ENCODE measurements around the gene ZNF787.

Gene ZNF787

DNA sequence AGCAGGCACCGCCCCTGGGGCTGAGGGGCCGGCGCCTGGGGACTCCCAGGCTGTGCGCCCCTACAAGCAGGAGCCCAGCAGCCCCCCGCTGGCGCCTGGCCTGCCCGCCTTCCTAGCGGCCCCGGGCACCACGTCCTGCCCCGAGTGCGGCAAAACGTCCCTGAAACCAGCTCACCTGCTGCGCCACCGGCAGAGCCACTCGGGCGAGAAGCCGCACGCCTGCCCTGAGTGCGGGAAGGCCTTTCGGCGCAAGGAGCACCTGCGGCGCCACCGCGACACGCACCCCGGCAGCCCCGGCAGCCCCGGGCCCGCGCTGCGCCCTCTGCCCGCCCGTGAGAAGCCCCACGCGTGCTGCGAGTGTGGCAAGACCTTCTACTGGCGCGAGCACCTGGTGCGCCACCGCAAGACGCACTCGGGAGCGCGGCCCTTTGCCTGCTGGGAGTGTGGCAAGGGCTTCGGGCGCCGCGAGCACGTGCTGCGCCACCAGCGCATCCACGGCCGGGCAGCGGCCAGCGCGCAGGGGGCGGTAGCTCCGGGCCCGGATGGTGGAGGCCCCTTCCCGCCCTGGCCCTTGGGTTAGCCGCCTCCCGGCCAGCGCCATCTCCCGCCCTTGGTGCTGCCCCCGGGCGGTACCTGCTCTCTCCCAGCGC is 38.7 kb upstream of the ZNF787 start:
- H3F3A ChIP-seq (ENCODE audit: insufficient read depth, low read length) = no peaks in the 10 kb centered on the region
- H3K36me3 ChIP-seq (ENCODE audit: insufficient read depth, low read length) = peaks cover 34% of the 10 kb centered on the region
- H2AFZ ChIP-seq (ENCODE audit: low read length) = no peak overlapping the region
- H4K20me1 ChIP-seq (ENCODE audit: insufficient read depth, low read length) = no peaks in the 10 kb centered on the region
- no peaks in the 10 kb centered on the region for H3K9me3 ChIP-seq (ENCODE audit: low read length)
- TF ChIP-seq EZH2 (IDR thresholded peaks at IDR 0.05; ENCODE audit: borderline replicate concordance, low read length) = no peak
- TF ChIP-seq, protein P1, sequence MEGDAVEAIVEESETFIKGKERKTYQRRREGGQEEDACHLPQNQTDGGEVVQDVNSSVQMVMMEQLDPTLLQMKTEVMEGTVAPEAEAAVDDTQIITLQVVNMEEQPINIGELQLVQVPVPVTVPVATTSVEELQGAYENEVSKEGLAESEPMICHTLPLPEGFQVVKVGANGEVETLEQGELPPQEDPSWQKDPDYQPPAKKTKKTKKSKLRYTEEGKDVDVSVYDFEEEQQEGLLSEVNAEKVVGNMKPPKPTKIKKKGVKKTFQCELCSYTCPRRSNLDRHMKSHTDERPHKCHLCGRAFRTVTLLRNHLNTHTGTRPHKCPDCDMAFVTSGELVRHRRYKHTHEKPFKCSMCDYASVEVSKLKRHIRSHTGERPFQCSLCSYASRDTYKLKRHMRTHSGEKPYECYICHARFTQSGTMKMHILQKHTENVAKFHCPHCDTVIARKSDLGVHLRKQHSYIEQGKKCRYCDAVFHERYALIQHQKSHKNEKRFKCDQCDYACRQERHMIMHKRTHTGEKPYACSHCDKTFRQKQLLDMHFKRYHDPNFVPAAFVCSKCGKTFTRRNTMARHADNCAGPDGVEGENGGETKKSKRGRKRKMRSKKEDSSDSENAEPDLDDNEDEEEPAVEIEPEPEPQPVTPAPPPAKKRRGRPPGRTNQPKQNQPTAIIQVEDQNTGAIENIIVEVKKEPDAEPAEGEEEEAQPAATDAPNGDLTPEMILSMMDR (IDR thresholded peaks at IDR 0.05; ENCODE audit: low read length) = no peak
- H3K9me2 ChIP-seq (ENCODE audit: low read depth, low read length) = no peaks in the 10 kb centered on the region
- no peak overlapping the region for H3K9ac ChIP-seq (ENCODE audit: low read length)
- H3K4me1 ChIP-seq (ENCODE audit: insufficient read depth, low read length, severe bottlenecking) = no peaks in the 10 kb centered on the region
- H3K27me3 ChIP-seq (ENCODE audit: insufficient read depth, low read length) = no peaks in the 10 kb centered on the region
- H3K27ac ChIP-seq (ENCODE audit: low read depth, low read length, poor library complexity, severe bottlenecking) = no peak overlapping the region
- H3K4me2 ChIP-seq (ENCODE audit: low read length) = no peak overlapping the region
- H3K79me2 ChIP-seq (ENCODE audit: insufficient read depth, low read length) = no peaks in the 10 kb centered on the region
- H3K4me3 ChIP-seq (ENCODE audit: low read depth, low read length, poor library complexity, severe bottlenecking) = no peak overlapping the region

DNA sequence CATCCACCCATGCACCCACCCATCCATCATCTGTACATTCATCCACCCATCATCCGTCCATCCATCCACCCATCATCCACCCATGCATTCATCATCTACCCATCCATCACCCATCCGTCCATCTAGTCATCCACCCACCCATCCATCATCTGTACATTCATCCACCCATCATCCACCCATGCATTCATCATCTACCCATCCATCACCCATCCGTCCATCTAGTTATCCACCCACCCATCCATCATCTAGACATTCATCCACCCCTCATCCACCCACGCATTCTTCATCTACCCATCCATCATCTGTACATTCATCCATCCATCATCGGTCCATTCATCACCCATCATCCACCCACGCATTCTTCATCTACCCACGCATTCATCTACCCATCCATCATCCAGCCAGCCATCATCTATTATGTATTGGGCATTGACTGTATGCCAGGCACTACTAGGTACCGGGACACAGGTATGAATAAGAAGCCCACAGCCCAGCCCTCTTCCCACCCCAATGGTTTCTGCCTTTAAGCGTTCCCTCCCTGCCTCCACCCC is 38.0 kb upstream of the ZNF787 start:
- H3F3A ChIP-seq (ENCODE audit: insufficient read depth, low read length) = no peaks in the 10 kb centered on the region
- peaks cover 37% of the 10 kb centered on the region for H3K36me3 ChIP-seq (ENCODE audit: insufficient read depth, low read length)
- H3K27ac ChIP-seq (ENCODE audit: low read depth, low read length, poor library complexity, severe bottlenecking) = no peak overlapping the region
- H3K9me2 ChIP-seq (ENCODE audit: low read depth, low read length) = no peaks in the 10 kb centered on the region
- no peak overlapping the region for H2AFZ ChIP-seq (ENCODE audit: low read length)
- H3K9ac ChIP-seq (ENCODE audit: low read length) = no peak overlapping the region
- H3K4me2 ChIP-seq (ENCODE audit: low read length) = no peak overlapping the region
- TF ChIP-seq EZH2 (IDR thresholded peaks at IDR 0.05; ENCODE audit: borderline replicate concordance, low read length) = no peak
- TF ChIP-seq, protein P1 (IDR thresholded peaks at IDR 0.05; ENCODE audit: low read length) = no peak
- no peaks in the 10 kb centered on the region for H3K27me3 ChIP-seq (ENCODE audit: insufficient read depth, low read length)
- H3K9me3 ChIP-seq (ENCODE audit: low read length) = no peaks in the 10 kb centered on the region
- H3K79me2 ChIP-seq (ENCODE audit: insufficient read depth, low read length) = no peaks in the 10 kb centered on the region
- no peak overlapping the region for H3K4me3 ChIP-seq (ENCODE audit: low read depth, low read length, poor library complexity, severe bottlenecking)
- H3K4me1 ChIP-seq (ENCODE audit: insufficient read depth, low read length, severe bottlenecking) = no peaks in the 10 kb centered on the region
- no peaks in the 10 kb centered on the region for H4K20me1 ChIP-seq (ENCODE audit: insufficient read depth, low read length)

DNA sequence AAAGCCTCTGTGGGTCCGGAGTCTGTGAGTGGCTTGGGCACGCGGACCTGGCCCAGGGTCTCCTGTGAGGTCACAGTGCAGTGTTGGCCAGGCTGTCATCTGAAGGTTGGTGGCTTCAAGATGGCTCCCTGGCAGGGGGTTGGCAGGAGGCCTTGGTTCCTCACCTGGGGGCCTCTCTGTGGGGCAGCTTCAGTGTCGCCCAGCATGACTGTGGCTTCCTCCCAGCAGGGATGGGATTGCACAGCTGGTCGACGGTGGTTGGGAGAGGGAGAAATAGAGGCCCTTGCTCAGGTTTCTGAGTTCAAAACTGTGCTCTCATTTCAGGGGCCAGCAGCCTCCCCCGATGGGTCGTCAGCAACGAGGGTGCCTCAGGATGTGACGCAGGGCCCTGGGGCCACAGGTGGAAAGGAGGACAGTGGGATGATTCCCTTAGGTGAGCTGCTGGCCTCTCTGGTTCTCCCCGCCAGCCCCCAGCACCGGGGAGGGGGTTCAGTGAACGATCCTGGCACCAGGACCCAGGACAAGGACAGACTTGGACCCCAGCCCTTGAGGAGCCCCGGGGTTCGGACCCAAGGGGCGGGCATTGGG is 37.2 kb upstream of the ZNF787 start:
- Histone ChIP-seq H2AFZ (ENCODE audit: low read length) (no peak overlapping the region), H3K27me3 (ENCODE audit: insufficient read depth, low read length) (no peaks in the 10 kb centered on the region), H3F3A (ENCODE audit: insufficient read depth, low read length) (no peaks in the 10 kb centered on the region), H3K4me1 (ENCODE audit: insufficient read depth, low read length, severe bottlenecking) (no peaks in the 10 kb centered on the region), H3K27ac (ENCODE audit: low read depth, low read length, poor library complexity, severe bottlenecking) (no peak overlapping the region), H3K9me3 (ENCODE audit: low read length) (no peaks in the 10 kb centered on the region), H3K9ac (ENCODE audit: low read length) (no peak overlapping the region), H3K9me2 (ENCODE audit: low read depth, low read length) (no peaks in the 10 kb centered on the region), H3K36me3 (ENCODE audit: insufficient read depth, low read length) (peaks cover 43% of the 10 kb centered on the region), H3K4me3 (ENCODE audit: low read depth, low read length, poor library complexity, severe bottlenecking) (no peak overlapping the region), H3K4me2 (ENCODE audit: low read length) (no peak overlapping the region), H4K20me1 (ENCODE audit: insufficient read depth, low read length) (no peaks in the 10 kb centered on the region), H3K79me2 (ENCODE audit: insufficient read depth, low read length) (no peaks in the 10 kb centered on the region)
- TF ChIP-seq, protein P1 (IDR thresholded peaks at IDR 0.05; ENCODE audit: low read length) = no peak
- TF ChIP-seq EZH2 (IDR thresholded peaks at IDR 0.05; ENCODE audit: borderline replicate concordance, low read length) = no peak

Data from OCI-LY1 (cell line).